ENCODE results near the gene MKNK1.

Gene MKNK1

GRCh38 chr1:46642115-46642680 lies 38.1 kb upstream of the MKNK1 start:
- Histone ChIP-seq H3K9ac (ENCODE audit: low read depth, low read length) (no peak overlapping the region), H3K4me3 (ENCODE audit: low read length) (no peak overlapping the region), H3K4me1 (ENCODE audit: insufficient read depth, low read length) (no peaks in the 10 kb centered on the region), H3K9me3 (ENCODE audit: insufficient read depth, low read depth, low read length) (no peaks in the 10 kb centered on the region), H3K36me3 (ENCODE audit: insufficient read depth, low read length) (peaks cover 30% of the 10 kb centered on the region), H3K27ac (ENCODE audit: low read depth, low read length) (no peak overlapping the region), H3K27me3 (ENCODE audit: insufficient read depth, low read length) (no peaks in the 10 kb centered on the region)

GRCh38 chr1:46639547-46639946 lies 35.5 kb upstream of the MKNK1 start:
- Histone ChIP-seq H3K36me3 (ENCODE audit: insufficient read depth, low read length) (peaks cover 39% of the 10 kb centered on the region), H3K9me3 (ENCODE audit: insufficient read depth, low read depth, low read length) (no peaks in the 10 kb centered on the region), H3K9ac (ENCODE audit: low read depth, low read length) (no peak overlapping the region), H3K4me3 (ENCODE audit: low read length) (no peak overlapping the region), H3K27ac (ENCODE audit: low read depth, low read length) (no peak overlapping the region), H3K27me3 (ENCODE audit: insufficient read depth, low read length) (no peaks in the 10 kb centered on the region), H3K4me1 (ENCODE audit: insufficient read depth, low read length) (no peaks in the 10 kb centered on the region)
- WGBS, result 100% methylated on average over 1 of the region's 1 CpG

- Histone ChIP-seq H3K9ac (ENCODE audit: low read depth, low read length) (no peak overlapping the region), H3K4me3 (ENCODE audit: low read length) (no peak overlapping the region), H3K36me3 (ENCODE audit: insufficient read depth, low read length) (peaks cover 38% of the 10 kb centered on the region), H3K27ac (ENCODE audit: low read depth, low read length) (no peak overlapping the region), H3K9me3 (ENCODE audit: insufficient read depth, low read depth, low read length) (no peaks in the 10 kb centered on the region), H3K4me1 (ENCODE audit: insufficient read depth, low read length) (no peaks in the 10 kb centered on the region), H3K27me3 (ENCODE audit: insufficient read depth, low read length) (no peaks in the 10 kb centered on the region)
These were observed 34.9 kb upstream of the MKNK1 start for GRCh38 chr1:46638921-46639320.

GRCh38 chr1:46637444-46638083 lies 33.5 kb upstream of the MKNK1 start:
- Histone ChIP-seq H3K36me3 (ENCODE audit: insufficient read depth, low read length) (peaks cover 42% of the 10 kb centered on the region), H3K9me3 (ENCODE audit: insufficient read depth, low read depth, low read length) (no peaks in the 10 kb centered on the region), H3K4me1 (ENCODE audit: insufficient read depth, low read length) (no peaks in the 10 kb centered on the region), H3K27ac (ENCODE audit: low read depth, low read length) (no peak overlapping the region), H3K4me3 (ENCODE audit: low read length) (no peak overlapping the region), H3K27me3 (ENCODE audit: insufficient read depth, low read length) (no peaks in the 10 kb centered on the region), H3K9ac (ENCODE audit: low read depth, low read length) (no peak overlapping the region)
- WGBS, result 46% methylated on average over 2 of the region's 2 CpGs

GRCh38 chr1:46635205-46635604 lies 31.1 kb upstream of the MKNK1 start:
- H3K4me3 ChIP-seq (ENCODE audit: low read length), result no peak overlapping the region
- H3K36me3 ChIP-seq (ENCODE audit: insufficient read depth, low read length), result peaks cover 51% of the 10 kb centered on the region
- H3K9ac ChIP-seq (ENCODE audit: low read depth, low read length), result no peak overlapping the region
- no peak overlapping the region for H3K27ac ChIP-seq (ENCODE audit: low read depth, low read length)
- 100% methylated on average over 2 of the region's 2 CpGs for WGBS
- no peaks in the 10 kb centered on the region for H3K4me1 ChIP-seq (ENCODE audit: insufficient read depth, low read length)
- no peaks in the 10 kb centered on the region for H3K27me3 ChIP-seq (ENCODE audit: insufficient read depth, low read length)
- no peaks in the 10 kb centered on the region for H3K9me3 ChIP-seq (ENCODE audit: insufficient read depth, low read depth, low read length)

- WGBS, result 89% methylated on average over 1 of the region's 2 CpGs
- Histone ChIP-seq H3K27me3 (ENCODE audit: insufficient read depth, low read length) (no peaks in the 10 kb centered on the region), H3K9me3 (ENCODE audit: insufficient read depth, low read depth, low read length) (no peaks in the 10 kb centered on the region), H3K4me3 (ENCODE audit: low read length) (no peak overlapping the region), H3K4me1 (ENCODE audit: insufficient read depth, low read length) (no peaks in the 10 kb centered on the region), H3K9ac (ENCODE audit: low read depth, low read length) (no peak overlapping the region), H3K27ac (ENCODE audit: low read depth, low read length) (no peak overlapping the region), H3K36me3 (ENCODE audit: insufficient read depth, low read length) (peaks cover 42% of the 10 kb centered on the region)
These were observed 26.7 kb upstream of the MKNK1 start for GRCh38 chr1:46630719-46631118.

GRCh38 chr1:46623743-46624644 lies 19.9 kb upstream of the MKNK1 start:
- H3K9me3 ChIP-seq (ENCODE audit: insufficient read depth, low read depth, low read length), result no peaks in the 10 kb centered on the region
- no peak overlapping the region for H3K27ac ChIP-seq (ENCODE audit: low read depth, low read length)
- peaks cover 4% of the 10 kb centered on the region; the same call in 1 of the 2 replicates for H3K4me1 ChIP-seq (ENCODE audit: insufficient read depth, low read length)
- no peaks in the 10 kb centered on the region for H3K36me3 ChIP-seq (ENCODE audit: insufficient read depth, low read length)
- H3K4me3 ChIP-seq (ENCODE audit: low read length), result no peak overlapping the region
- H3K27me3 ChIP-seq (ENCODE audit: insufficient read depth, low read length), result peaks cover 3% of the 10 kb centered on the region; the same call in 1 of the 2 replicates
- no peak overlapping the region for H3K9ac ChIP-seq (ENCODE audit: low read depth, low read length)
- 78% methylated on average over 4 of the region's 4 CpGs for WGBS

GRCh38 chr1:46622344-46622743 lies 18.3 kb upstream of the MKNK1 start:
- H3K9ac ChIP-seq (ENCODE audit: low read depth, low read length), result no peak overlapping the region
- H3K27ac ChIP-seq (ENCODE audit: low read depth, low read length), result no peak overlapping the region
- no peaks in the 10 kb centered on the region for H3K9me3 ChIP-seq (ENCODE audit: insufficient read depth, low read depth, low read length)
- no peaks in the 10 kb centered on the region for H3K36me3 ChIP-seq (ENCODE audit: insufficient read depth, low read length)
- H3K4me3 ChIP-seq (ENCODE audit: low read length), result no peak overlapping the region
- 81% methylated on average over 3 of the region's 3 CpGs for WGBS
- peaks cover 18% of the 10 kb centered on the region for H3K27me3 ChIP-seq (ENCODE audit: insufficient read depth, low read length)
- H3K4me1 ChIP-seq (ENCODE audit: insufficient read depth, low read length), result peaks cover 4% of the 10 kb centered on the region; the same call in 1 of the 2 replicates

GRCh38 chr1:46621930-46622329 lies 17.9 kb upstream of the MKNK1 start:
- Histone ChIP-seq H3K27ac (ENCODE audit: low read depth, low read length) (no peak overlapping the region), H3K4me1 (ENCODE audit: insufficient read depth, low read length) (peaks cover 7% of the 10 kb centered on the region; the same call in 1 of the 2 replicates), H3K27me3 (ENCODE audit: insufficient read depth, low read length) (peaks cover 22% of the 10 kb centered on the region), H3K4me3 (ENCODE audit: low read length) (no peak overlapping the region), H3K36me3 (ENCODE audit: insufficient read depth, low read length) (no peaks in the 10 kb centered on the region), H3K9me3 (ENCODE audit: insufficient read depth, low read depth, low read length) (no peaks in the 10 kb centered on the region), H3K9ac (ENCODE audit: low read depth, low read length) (no peak overlapping the region)
- WGBS, result 86% methylated on average over 7 of the region's 7 CpGs

- H3K4me1 ChIP-seq (ENCODE audit: insufficient read depth, low read length), result peaks cover 8% of the 10 kb centered on the region; the same call in 1 of the 2 replicates
- H3K4me3 ChIP-seq (ENCODE audit: low read length), result no peak overlapping the region
- 87% methylated on average over 5 of the region's 5 CpGs for WGBS
- H3K36me3 ChIP-seq (ENCODE audit: insufficient read depth, low read length), result no peaks in the 10 kb centered on the region
- H3K9me3 ChIP-seq (ENCODE audit: insufficient read depth, low read depth, low read length), result no peaks in the 10 kb centered on the region
- H3K27ac ChIP-seq (ENCODE audit: low read depth, low read length), result no peak overlapping the region
- peaks cover 24% of the 10 kb centered on the region for H3K27me3 ChIP-seq (ENCODE audit: insufficient read depth, low read length)
- no peak overlapping the region for H3K9ac ChIP-seq (ENCODE audit: low read depth, low read length)
These were observed 15.7 kb upstream of the MKNK1 start for GRCh38 chr1:46619656-46620258.
